SK-N-SH treated with all-trans-retinoic acid at 6 μM for 48 hours (cell line): ENCODE measurements around the gene ARHGAP25.

Experiments used
- ESRRG ChIP-seq: fragments of 250-450 bp; sonication (Bioruptor Pico); IDR thresholded peaks from 2 replicates; pipeline ENCODE4 v1.6.1; 2021; ENCODE audit warnings: mild to moderate bottlenecking
- GLIS3 ChIP-seq: fragments of 250-450 bp; sonication (Bioruptor Pico); IDR thresholded peaks from 2 replicates; pipeline ENCODE4 v1.5.0; 2020; ENCODE audit warnings: mild to moderate bottlenecking, moderate library complexity
- ZC3H10 ChIP-seq: fragments of 250-450 bp; sonication (Bioruptor Pico); IDR thresholded peaks from 2 replicates; pipeline ENCODE4 v1.5.1; 2021; ENCODE audit warnings: mild to moderate bottlenecking, moderate library complexity
- TF ChIP-seq, protein P1 (sequence below): fragments of 250-450 bp; sonication (Bioruptor Pico); IDR thresholded peaks from 2 replicates; pipeline ENCODE4 v1.8.0; 2020; ENCODE audit warnings: mild to moderate bottlenecking, moderate library complexity, borderline replicate concordance

DNA sequence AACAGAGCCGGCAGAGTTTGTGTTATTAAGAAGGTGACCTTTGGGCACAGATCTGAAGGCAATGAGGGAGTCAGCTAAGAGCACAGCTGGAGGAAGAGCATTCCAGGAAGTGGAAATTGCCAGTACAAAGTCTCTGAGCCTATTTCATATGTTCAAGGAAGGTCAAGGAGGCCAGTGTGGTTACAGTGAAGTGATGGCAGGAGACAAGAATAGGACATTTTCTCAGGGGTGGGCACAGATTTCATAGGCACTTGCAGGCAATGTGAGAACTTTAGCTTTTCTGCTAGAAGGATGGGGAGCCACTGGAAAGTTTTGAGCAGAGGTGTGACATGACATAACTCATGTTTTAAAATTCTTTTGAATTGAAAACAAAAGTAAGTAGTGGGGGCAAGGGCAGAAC is 50.3 kb downstream of the ARHGAP25 start:
- TF ChIP-seq ZC3H10 (CRISPR knock-in tag) (no peak), GLIS3 (CRISPR knock-in tag) (no peak), ESRRG (CRISPR knock-in tag) (no peak)
- TF ChIP-seq, protein P1, sequence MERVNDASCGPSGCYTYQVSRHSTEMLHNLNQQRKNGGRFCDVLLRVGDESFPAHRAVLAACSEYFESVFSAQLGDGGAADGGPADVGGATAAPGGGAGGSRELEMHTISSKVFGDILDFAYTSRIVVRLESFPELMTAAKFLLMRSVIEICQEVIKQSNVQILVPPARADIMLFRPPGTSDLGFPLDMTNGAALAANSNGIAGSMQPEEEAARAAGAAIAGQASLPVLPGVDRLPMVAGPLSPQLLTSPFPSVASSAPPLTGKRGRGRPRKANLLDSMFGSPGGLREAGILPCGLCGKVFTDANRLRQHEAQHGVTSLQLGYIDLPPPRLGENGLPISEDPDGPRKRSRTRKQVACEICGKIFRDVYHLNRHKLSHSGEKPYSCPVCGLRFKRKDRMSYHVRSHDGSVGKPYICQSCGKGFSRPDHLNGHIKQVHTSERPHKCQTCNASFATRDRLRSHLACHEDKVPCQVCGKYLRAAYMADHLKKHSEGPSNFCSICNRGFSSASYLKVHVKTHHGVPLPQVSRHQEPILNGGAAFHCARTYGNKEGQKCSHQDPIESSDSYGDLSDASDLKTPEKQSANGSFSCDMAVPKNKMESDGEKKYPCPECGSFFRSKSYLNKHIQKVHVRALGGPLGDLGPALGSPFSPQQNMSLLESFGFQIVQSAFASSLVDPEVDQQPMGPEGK (CRISPR knock-in tag): no peak
